ENCODE results near the gene ADGRA1. TPM values are rescaled to one million over a fixed set of nuclear protein-coding genes. Genes with fewer than 3 reads are reported as not detected.

Gene ADGRA1
- polyA plus RNA-seq, 10 donors = 1.8 to 3.2 (median 2.5) TPM

DNA sequence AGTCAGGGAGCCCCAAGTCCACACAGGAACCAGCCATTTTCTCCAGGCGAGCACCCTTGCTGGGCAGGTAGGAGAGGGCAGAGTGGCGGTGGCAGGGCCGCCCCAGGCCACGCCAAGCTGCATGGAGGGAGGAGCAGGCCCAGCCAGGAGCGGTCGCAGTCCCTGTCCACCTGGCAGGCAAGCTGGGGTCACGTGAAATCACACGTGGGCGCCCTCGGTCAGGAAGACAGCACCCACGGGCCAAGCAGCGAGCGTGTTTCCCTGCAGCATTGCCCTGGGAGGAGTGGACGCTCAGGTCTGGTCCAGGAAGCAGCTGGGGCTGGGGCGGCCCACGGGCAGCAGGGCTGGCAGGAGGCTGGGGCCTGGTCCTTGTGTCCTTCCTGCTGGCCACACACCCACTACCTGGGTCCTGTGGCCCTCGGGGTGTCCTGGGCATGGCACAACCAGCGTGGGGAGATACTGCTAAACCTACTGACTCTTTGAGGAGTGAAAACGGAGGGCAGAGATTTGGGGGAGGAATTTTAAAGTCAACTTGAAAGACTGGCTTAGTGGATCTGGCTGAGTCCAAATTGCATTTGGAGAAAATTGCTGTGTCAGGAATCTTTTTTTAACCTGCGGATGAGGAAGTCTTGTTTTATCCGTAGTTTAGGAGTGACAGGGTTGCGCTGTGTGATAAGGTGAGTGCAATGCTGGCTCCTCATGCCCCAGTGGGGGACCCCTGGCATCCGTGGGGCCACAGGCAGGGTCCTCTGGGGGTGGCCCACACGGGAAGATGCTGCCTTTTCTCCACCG lies 12.2 kb upstream of the ADGRA1 start:
- DNase-seq = no peak

GRCh38 chr10:133076274-133077038 lies 11.3 kb upstream of the ADGRA1 start:
- no peak for DNase-seq

DNA sequence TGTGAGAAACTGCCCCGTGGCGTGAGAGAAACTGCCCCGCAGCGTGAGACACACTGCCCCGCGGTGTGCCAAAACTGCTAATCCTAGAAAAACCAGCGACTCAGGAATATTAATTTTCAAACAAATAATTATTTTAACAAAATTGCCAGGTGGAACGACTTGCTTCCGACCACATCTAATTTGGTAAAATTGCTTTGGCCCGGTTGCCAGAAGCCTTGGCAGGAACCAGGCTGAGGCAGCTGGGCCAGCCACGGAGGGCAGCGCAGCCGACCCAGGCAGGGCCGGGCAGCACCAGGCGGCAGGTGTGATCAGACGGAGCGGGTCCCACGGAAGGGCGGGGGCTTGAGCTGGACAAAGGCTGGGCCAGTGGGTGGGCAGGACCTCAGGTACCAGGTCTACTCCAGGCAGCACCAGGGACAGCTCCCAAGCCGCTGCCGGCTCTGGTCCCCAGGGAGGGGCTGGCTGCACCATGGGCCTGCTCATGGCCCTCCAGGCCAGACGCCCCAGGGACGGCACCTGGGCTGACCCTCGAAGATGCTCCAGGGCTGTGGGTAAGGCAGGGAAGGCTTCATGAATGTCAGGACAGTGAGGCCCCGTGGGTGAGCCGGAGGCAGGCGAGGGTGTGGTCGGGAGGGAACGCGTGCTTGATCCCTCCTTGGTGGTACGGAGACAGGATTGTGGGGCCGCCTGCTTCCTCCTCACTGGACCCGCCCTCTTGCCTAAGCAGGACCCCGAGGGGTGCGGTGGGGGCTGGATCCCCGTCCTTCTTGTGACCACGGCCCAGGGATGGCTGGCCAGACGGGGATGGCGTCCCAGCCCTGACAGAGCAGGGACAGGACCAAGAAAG lies 7.7 kb upstream of the ADGRA1 start:
- DNase-seq = no peak

DNA sequence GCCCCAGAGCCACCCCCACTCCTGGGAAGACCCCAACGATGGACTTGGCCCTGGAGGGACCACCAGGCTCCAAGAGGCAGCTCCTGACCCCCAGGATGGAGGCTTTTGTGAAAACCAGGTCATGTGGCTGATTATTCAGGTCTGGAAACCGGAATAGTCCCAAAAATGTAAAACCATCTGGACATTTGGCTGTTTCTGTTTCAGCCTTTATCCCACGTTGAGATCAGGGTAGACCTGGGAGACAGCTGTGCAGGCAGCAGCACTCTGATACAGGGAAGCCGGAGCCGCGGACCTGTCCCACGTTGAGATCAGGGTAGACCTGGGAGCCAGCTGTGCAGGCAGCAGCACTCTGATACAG lies 7.1 kb upstream of the ADGRA1 start:
- DNase-seq = no peak

- DNase-seq = no peak
Measured at GRCh38 chr10:133081636-133082035, 6.1 kb upstream of the ADGRA1 start.

DNA sequence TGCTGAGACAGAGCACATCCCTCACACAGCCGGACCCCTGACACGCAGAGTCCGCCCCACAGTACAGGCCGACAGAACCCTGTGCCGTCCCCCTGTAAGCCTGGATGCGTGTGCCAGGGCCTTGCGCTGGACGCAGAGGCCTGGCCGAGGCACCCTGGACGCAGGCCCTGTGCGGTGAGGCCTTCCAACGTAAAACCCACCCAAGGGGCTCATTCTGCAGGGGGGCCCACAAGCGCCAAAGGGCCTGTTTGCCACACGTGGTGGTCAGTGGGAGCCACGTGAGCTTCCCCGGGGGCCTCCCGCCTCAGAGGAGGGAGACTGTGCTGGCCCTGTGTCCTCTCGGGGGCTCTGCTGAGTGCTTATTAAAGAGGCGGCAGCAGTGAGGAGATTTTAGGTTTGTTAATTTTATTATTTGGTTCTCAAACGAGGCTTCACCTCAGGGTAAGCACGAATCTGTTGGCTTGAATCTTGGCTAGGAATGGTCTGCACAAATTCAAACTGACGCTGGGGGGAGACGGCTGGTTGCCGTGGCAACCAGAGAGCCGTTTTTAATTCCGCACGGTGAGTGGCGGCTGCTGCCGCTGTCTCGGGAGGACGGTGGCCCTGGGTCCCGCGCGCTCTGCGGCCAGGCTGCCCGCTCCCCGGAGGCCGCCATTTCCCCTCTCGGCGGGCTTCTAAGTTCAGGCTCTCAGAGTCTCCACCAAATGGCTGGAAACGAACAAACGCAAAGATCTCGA lies 4.9 kb upstream of the ADGRA1 start:
- no peak for DNase-seq

GRCh38 chr10:133083422-133084100 lies 4.2 kb upstream of the ADGRA1 start:
- DNase-seq = no peak

DNA sequence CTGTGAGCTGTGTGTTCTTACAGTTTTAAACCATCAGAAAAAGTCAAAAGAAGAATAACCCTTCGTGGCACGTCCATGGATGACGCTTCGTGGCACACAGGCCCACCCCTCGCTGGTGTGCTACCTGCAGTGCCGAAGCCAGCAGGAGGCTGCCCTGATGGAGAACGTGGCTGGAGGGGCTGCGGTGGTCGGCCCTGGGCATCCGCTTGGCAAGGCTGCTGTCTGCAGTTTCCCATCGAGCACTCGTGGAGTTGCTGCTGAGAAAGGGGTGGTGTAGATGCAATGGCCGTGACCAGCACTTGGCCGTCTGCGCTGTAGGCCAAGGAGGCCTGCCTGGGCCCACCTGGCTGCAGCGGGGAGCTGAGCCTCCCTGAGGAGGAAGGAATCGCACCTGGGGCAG lies 3.2 kb upstream of the ADGRA1 start:
- no peak for DNase-seq

DNA sequence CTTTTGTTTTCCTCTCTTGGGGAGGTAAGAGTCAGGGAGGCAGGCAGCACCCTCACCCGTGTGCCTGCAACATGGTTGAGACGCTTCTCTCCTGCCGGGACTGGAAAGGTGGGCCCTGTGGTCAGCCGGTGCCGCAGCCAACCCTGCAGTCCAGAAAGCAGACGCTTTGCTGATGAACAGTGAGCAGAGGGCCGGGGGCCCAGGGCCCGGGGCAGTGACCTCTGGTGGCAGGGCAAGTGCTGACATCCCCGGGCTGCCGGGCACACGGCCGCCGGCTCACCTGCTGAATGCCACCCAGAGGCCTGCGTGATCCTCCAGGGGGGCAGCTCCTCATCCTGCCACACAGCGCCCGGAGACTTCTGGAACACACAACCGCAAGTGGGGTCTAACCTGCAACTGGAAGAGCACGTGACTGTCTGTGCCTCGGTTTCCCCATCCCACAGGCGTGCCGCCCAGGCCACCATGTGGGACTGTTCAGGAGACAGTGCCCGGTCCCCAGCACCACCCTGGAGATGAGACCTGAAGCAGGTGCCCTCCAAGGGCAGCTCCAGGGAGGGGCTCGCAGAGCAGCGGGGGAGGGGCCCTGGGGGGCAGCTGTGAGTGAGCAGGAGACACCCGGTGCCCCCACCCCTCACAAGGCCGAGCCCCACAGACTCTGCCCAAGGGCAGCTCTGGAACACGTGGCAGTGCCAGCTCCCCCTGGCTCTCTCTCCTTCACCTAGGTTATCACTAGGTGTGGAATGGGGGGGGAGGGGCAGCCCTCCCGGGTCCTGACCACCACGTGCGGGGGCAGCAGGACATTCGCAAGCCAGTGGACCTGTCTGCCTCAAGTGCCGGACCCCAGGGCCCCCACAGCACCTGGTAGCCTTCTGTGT lies 2.2 kb upstream of the ADGRA1 start:
- no peak for DNase-seq

GRCh38 chr10:133086247-133086646 lies 1.5 kb upstream of the ADGRA1 start:
- DNase-seq = no peak

DNA sequence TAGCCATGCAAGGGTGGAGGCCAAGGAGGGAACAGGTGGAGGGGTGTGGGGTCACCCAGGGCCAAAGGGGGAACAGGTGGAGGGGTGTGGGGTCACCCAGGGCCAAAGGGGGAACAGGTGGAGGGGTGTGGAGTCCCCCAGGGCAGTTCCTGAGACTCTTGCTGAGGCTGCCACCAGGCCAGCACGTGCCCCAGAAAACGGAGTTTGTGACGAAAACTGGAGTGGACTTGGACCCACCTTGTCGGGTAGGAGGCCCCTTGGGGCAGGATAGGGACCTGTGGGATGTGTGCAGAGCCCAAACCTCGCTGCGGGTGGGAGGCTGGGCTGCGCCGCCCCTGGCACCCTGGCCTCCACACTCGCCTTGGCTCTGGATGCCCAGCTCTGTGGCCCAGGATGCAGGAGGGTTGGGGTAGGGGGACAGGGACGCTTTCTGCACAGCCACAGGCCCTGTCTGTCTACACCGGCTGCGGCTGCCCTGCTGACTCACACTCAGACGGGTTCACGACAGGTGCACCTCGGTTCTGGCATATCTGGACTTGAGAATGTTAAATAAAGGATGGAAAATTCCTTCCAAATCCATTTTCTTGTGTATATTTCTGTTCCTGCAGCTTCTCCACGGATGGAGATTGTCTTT lies 562 bp upstream of the ADGRA1 start:
- no peak for DNase-seq

DNA sequence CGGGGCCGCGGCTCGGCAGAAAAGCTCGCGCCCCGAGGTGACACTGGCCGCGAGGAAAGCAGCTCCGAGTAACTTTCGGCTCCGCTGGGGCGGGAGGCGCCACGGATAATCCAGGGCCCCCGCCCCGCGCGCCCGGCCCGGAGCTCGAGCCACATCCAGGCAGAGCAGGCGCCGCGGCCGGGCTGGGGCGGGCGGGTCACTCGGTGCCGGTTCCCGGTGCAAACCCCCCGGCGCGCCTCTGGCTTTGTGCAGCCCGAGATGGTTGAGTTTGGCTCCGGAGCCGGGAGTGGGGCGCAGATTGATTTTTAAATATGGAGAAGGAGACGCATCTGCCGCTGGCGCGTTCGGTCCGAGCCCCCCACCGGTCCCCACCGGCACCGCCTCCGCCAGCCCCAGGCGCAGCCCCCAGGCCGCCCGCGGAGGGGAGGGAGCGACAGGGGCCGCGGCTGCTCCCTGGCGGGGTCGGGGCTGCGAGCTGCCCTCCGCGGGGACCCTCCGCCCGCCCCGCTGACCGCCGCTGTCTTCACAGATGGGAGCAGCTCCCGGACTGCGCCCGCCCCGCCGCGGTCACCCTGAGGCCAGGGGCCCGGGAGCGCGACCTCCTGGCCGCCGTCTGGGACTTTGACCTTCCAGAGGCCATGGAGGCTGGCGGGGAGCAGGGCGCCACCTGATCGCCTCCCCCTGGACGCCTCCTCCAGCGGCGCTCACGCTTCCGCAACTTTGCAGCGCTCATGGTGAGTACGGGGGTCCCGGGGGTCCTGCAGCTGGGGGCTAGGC lies 643 bp downstream of the ADGRA1 start:
- no peak for DNase-seq

DNA sequence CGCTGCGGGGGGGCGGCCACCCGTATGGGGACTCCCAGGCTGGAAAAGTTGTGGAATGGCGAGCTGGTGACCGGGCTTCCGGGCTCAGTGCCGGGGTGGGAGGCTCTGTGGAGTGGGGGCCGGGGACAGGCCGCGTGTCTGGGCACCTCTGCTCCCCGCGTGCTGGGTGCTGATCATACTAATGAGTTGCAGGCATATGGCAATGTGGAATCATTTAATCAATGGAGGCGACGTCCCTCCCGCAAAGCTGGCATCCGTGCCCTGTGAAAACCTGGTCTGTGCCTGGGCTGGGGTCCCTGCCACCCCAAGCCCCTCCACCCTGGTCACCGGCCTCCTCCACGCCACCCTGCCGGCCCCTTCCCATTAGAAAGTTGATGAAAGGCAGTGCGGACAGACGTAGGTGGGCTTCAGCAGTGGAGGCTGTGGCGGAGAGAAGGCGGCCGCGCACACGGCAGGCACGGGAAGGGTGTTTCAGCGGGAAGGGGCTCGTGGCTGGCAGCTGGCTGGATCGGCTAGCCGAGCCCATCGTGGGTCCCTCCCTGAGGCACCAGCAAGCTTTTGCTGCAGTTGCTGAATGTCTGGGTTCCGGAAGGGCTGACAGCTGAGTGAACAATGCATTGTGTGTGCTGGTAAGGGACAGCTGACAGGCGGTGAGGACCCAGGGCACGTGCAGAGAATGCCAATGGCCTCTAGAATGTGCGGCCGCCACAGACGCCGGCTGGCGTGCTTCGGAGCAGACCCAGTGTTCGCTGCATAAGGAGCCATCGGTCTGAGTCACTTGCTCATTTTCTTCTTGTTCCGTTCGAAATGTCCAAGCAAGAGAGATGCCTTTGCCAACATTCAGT lies 1.5 kb downstream of the ADGRA1 start:
- peak in 2 of 3 donors; percentile 50 to 64 for DNase-seq

GRCh38 chr10:133090101-133090500 lies 2.4 kb downstream of the ADGRA1 start:
- no peak for DNase-seq

DNA sequence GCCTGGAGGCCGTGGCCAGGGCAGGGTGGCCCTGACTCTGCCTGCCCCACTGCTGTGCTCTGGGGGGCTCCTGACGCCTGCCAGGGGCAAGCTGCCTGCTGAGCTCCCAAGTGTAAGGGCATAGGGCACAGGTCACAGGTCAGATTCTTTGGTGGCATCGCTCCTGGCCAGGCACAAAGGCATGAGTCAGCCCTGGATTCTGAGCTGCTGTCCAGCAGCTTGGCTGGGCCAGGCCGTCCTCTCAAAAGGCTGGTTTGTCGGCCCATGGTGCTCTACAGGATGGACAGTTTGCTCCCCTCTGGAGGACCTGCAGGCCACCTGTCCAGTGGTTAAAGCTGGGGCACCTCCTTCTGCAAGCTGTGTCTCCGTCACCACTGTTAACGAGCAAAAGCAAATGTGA lies 2.9 kb downstream of the ADGRA1 start:
- DNase-seq = no peak

DNA sequence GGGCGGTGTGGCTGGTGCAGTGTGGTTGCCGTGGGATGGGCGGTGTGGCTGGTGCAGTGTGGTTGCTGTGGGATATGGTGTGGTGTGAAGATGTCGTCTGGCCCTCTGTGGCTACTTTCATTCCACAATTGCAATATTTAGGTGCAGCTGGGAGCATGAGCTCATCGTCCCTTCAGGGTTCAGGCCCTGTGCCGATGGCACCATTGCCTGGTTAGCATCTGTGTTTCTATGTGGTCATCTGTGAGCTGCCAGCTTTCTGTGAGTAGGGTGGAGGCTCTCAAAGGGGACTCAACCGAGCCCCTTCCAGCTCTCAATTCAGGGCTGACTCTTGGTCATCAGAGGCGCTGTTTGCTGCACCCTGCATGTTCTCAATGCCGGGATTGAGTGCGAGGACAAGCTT lies 3.6 kb downstream of the ADGRA1 start:
- DNase-seq = no peak

DNA sequence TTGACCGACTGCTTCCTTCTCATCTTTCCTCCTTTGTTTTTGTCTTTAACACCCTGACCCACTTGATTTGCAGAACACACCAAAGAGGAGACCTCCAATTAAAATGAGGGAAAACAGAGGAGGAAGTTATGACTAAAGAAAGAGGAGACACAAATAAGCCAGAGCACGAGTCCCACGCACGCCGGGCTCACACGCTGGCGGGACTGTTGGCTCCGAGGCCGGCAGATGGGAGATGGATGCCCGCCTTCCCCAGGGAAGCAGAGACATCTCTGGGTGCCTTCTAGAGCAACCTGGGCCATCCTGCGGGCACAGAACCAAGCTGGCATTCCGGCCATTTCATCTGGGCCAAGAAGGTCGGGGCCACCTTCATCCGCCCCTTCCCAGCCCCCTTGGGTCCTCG lies 5.6 kb downstream of the ADGRA1 start:
- DNase-seq = no peak

GRCh38 chr10:133094286-133094685 lies 6.6 kb downstream of the ADGRA1 start:
- no peak for DNase-seq

Measured in muscle of back (tissue), 11 donors.